BJ (cell line): ENCODE data around the gene CWC25. TPM values are rescaled to one million over a fixed set of nuclear protein-coding genes. Genes with fewer than 3 reads are reported as not detected.
A peak's percentile ranks its signal among the peaks of the same experiment; 100 is the strongest.

Experiments
- CTCF ChIA-PET: fragments of 350-600 bp; formaldehyde crosslinking; extraction: SDS; loops from one replicate; lab custom pipeline; 2021; ENCODE audit warnings: antibody characterized with exemption, inconsistent platforms; lab: Yijun Ruan, JAX
- POLR2A ChIA-PET: fragments of 300-600 bp; sonication (Branson Sonifier 250); formaldehyde crosslinking; extraction: SDS; loops from one replicate; lab custom pipeline; 2021; ENCODE audit warnings: antibody characterized with exemption; lab: Charles Lee
- DNase-seq: peaks from one replicate; pipeline ENCODE4 v3.0.0-alpha.2; 2011; ENCODE audit warnings: low read depth
- H3K27me3 ChIP-seq: 2 replicates; pipeline ENCODE4 v1.6.0; 2011; ENCODE audit warnings: low read length; ENCODE audit not compliant: control insufficient read depth, insufficient read depth
- H3K36me3 ChIP-seq: 2 replicates; pipeline ENCODE4 v1.5.1; 2011; ENCODE audit warnings: low read length; ENCODE audit not compliant: control insufficient read depth, insufficient read depth
- H3K4me3 ChIP-seq: 2 replicates; pipeline ENCODE4 v1.5.1; 2011; ENCODE audit warnings: low read depth, mild to moderate bottlenecking, control low read depth, low read length
- CTCF ChIP-seq: IDR thresholded peaks from 2 replicates; pipeline ENCODE4 v1.5.1; 2011; ENCODE audit warnings: low read depth, mild to moderate bottlenecking, control low read depth, inconsistent platforms, low read length, moderate library complexity; ENCODE audit not compliant: insufficient read depth
- polyA plus RNA-seq: library from polyadenylated mRNA; depleted of rRNA; stranded (reverse); fragments of >200 nt; gene quantifications from 2 replicates; pipeline ENCODE4 v1.2.3, GENCODE V29; 2011

CWC25 gene
- polyA plus RNA-seq, 1 experiment, result 14.5 TPM

- POLR2A ChIA-PET, result no interaction called here
- TF ChIP-seq CTCF, result peak; percentile 55
- no peak overlapping the region for H3K4me3 ChIP-seq
- CTCF ChIA-PET, result interaction anchor here (1.9 kb wide), 1 partner anchor 11 kb away, joined by 4 read pairs; no protein-coding TSS in a partner anchor
- peaks cover 8% of the 10 kb centered on the region for H3K36me3 ChIP-seq
- no peaks in the 10 kb centered on the region for H3K27me3 ChIP-seq
- DNase-seq, result no peak
These were observed 9.4 kb downstream of the CWC25 start for GRCh38 chr17:38815576-38816193.

DNA sequence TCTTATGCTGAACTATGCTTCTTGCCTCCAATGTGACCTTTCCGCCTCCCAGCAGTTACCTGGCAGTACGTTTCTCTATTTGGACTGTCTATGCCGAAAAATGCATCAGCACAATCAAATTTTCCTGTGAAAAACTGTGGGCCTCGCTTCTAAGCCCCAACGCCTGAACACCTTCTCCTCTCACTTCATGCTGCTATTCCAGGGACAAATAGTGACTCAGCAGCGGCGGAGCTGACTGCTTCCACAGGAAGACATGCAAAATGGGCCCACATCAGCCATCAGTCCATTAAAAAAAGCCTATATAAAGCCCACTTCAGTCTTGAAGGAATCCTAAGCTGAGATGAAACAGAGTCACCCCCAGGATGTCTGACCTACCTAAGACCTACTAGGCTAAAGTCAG, 15.3 kb downstream of the CWC25 start:
- Histone ChIP-seq H3K36me3 (peaks cover 27% of the 10 kb centered on the region), H3K4me3 (no peak overlapping the region), H3K27me3 (no peaks in the 10 kb centered on the region)
- ChIA-PET POLR2A (no interaction called here), CTCF (interaction anchor here (1.8 kb wide), 1 partner anchor 14 kb away, joined by 4 read pairs; no protein-coding TSS in a partner anchor)
- TF ChIP-seq CTCF, result no peak
- no peak for DNase-seq

GRCh38 chr17:38800237-38800760, 24.8 kb downstream of the CWC25 start:
- TF ChIP-seq CTCF, result no peak
- Histone ChIP-seq H3K27me3 (no peaks in the 10 kb centered on the region), H3K36me3 (peaks cover 12% of the 10 kb centered on the region), H3K4me3 (peak overlapping the region; percentile 87)
- no peak for DNase-seq
- ChIA-PET CTCF (no interaction called here), POLR2A (no interaction called here)

DNA sequence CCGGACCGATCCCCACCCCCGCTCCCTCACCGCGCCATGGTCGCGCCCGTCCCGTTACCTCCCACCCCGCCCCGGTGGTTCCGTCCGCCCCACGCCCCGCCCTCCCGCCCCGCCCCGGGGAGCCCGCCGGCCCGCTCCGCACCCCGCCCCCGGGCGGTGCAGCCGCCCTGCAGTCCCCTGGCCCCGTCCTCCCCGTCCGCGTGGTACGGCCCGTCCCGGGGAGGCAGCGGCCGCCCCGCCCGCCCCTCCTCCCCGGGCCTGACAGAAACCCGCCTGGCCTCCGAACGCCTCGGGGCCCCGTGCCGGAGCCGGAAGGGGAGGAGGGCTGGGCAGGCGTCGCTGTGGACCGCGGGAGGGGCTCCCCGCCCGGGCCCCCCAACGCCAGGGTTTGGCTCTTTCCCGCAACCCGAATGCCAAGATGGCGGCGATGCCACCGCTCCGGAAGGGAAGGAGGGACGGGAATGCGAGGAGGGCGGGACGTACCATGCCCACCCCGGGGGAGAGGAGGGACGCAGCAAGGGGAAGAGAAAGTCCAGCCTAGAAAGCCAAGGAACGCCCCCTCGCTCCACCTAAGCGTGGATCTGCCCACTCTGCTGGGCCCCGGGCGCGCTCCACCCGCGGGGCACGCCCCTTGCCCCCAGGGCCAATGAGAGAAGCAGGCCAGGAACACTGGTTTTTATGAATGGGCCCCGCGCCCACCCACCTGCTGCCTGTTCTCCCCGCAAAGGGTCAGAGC, 25.5 kb downstream of the CWC25 start, which contains the start of gene PIP4K2B:
PIP4K2B (minus strand) TSS at position 56 of the 736 bp plus-strand sequence. CDS start 132 bp downstream, outside the sequence.
- CTCF ChIA-PET, result no interaction called here
- POLR2A ChIA-PET, result no interaction called here
- TF ChIP-seq CTCF, result no peak
- Histone ChIP-seq H3K36me3 (peaks cover 12% of the 10 kb centered on the region), H3K27me3 (no peaks in the 10 kb centered on the region), H3K4me3 (peak within 1 kb of the TSS; percentile 87)
- peak; percentile 79 for DNase-seq
